Measurements from ENCODE around the gene DNM1. TPM values are rescaled to one million over a fixed set of nuclear protein-coding genes. Genes with fewer than 3 reads are reported as not detected.

DNM1 gene
- total and polyA plus RNA-seq, 2 of the 8 experiments (the other 6 are each of a cell fraction or from before 2014, with no cell fraction given): 34.3 to 62.7 TPM

DNA sequence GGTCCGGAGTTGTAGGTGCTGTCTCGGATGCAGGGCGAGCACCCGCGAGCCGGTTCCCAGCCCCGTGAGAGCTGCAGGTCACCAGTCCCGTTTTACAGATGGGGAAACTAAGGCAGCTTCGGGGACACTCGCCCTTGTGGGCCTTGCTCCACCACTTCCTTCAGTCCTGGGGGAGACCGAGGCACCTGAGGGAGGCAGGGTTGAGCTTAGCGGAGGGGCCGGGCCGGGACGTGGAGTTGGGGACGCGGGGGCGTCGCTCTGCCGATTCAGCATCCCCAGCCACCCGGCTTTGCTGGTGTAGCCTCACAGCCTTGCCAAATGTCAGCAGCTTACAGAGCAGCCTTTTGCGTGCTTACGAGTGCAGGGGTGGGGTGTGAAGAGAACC is 42.6 kb upstream of the DNM1 start:
- peak overlapping the region; percentile 98; the same call in 1 of the 2 replicates for H4K8ac ChIP-seq (ENCODE audit: extremely low read depth, insufficient read depth, low read length)
- H3K79me1 ChIP-seq (ENCODE audit: low read depth, low read length): 0 out of 2 replicates have a peak, but pooled peaks cover 8% of the 10 kb centered on the region
- H3K9ac ChIP-seq (replicated peaks in 1 of 4; ENCODE audit: extremely low read depth in 1 of 4, low read depth in 3 of 4, low read length in 3 of 4): peak overlapping the region; percentile 50 to 86 (median 84)
- H3K23ac ChIP-seq (ENCODE audit: insufficient read length): peak overlapping the region; percentile 55
- H3K79me2 ChIP-seq (ENCODE audit: control insufficient read depth in 1 of 2, insufficient read depth in 2 of 2, low read length in 2 of 2): peaks cover 0 to 4% of the 10 kb centered on the region in 2 experiments; a peak in 1 of 4 replicates
- no peaks in the 10 kb centered on the region for H3K9me3 ChIP-seq (ENCODE audit: insufficient read depth in 2 of 2, low read depth in 1 of 2, low read length in 1 of 2)
- CTCF ChIA-PET (ENCODE audit: partially characterized antibody): interaction anchor here (1.0 to 3.2 kb wide), 3 partner anchors 10 to 36 kb away, joined by 5 to 15 read pairs (median 6); no protein-coding TSS in a partner anchor
- H2BK15ac ChIP-seq (ENCODE audit: low read length): no peak overlapping the region
- 6% methylated on average over 23 of the region's 23 CpGs; no CpG with 5 or more reads in 1 of the 2 experiments for WGBS, 2 experiments (ENCODE audit: extremely low coverage in 1 of 2, insufficient coverage in 1 of 2, insufficient read length in 1 of 2, insufficient replicate concordance in 2 of 2, low coverage in 1 of 2, low lambda C conversion rate in 2 of 2, missing lambda C conversion rate in 1 of 2)
- POLR2A ChIA-PET (ENCODE audit: partially characterized antibody): interaction anchor here (0.6 to 5.1 kb wide), 18 partner anchors 9 to 94 kb away, joined by 3 to 21 read pairs (median 4); partner anchors contain the start of gene PTGES2
- peak overlapping the region; percentile 70 to 88 (median 79) for H3K4me3 ChIP-seq (ENCODE audit: extremely low read depth in 1 of 4, insufficient read depth in 2 of 4, low read depth in 3 of 4, low read length in 4 of 4)
- H2AK5ac ChIP-seq (ENCODE audit: low read depth, low read length): no peak overlapping the region
- H2BK20ac ChIP-seq (ENCODE audit: low read length): no peak overlapping the region
- peak overlapping the region; percentile 78 to 95 for H3K4me2 ChIP-seq (ENCODE audit: insufficient read depth in 1 of 2, low read depth in 2 of 2, low read length in 2 of 2)
- peak overlapping the region; percentile 3 for H3K14ac ChIP-seq (ENCODE audit: insufficient read length)
- peak overlapping the region; percentile 25 for H3K56ac ChIP-seq (replicated peaks; ENCODE audit: insufficient read length, low read depth, low read length)
- no peaks in the 10 kb centered on the region; a peak in 1 of 7 replicates for H3K27me3 ChIP-seq (replicated peaks in 1 of 4; ENCODE audit: control insufficient read depth in 3 of 4, extremely low read depth in 1 of 4, insufficient read depth in 3 of 4, low read length in 3 of 4)
- peaks cover 0 to 11% (median 1%) of the 10 kb centered on the region in 4 experiments; a peak in 4 of 7 replicates for H3K4me1 ChIP-seq (replicated peaks in 1 of 4; ENCODE audit: control insufficient read depth in 3 of 4, insufficient read depth in 4 of 4, low read length in 3 of 4)
- H2AFZ ChIP-seq (ENCODE audit: low read length): peak overlapping the region; percentile 43; the same call in 1 of the 2 replicates
- peak overlapping the region; percentile 77 for H4K5ac ChIP-seq (ENCODE audit: insufficient read length, low read depth, low read length)
- H4K91ac ChIP-seq (replicated peaks; ENCODE audit: insufficient read length, low read length): peak overlapping the region; percentile 91
- H3K36me3 ChIP-seq (ENCODE audit: control insufficient read depth in 2 of 4, insufficient read depth in 4 of 4, low read length in 3 of 4): peaks cover 0 to 16% (median 6%) of the 10 kb centered on the region in 4 experiments; a peak in 5 of 8 replicates
- no peak for FAIRE-seq
- peaks cover 5% of the 10 kb centered on the region; the same call in 1 of the 2 replicates for H3K23me2 ChIP-seq (ENCODE audit: low read depth, low read length)
- H2BK5ac ChIP-seq (ENCODE audit: low read depth, low read length): peak overlapping the region; percentile 71
- peaks cover 0 to 4% of the 10 kb centered on the region in 2 experiments for H4K20me1 ChIP-seq (replicated peaks in 1 of 2; ENCODE audit: control insufficient read depth in 1 of 2, insufficient read depth in 2 of 2, low read length in 2 of 2)
- H3K27ac ChIP-seq (ENCODE audit: low read depth, low read length): peak overlapping the region; percentile 62
- H2BK120ac ChIP-seq (replicated peaks; ENCODE audit: low read depth, low read length): no peak overlapping the region
- H3K18ac ChIP-seq (ENCODE audit: extremely low read depth, low read length): peak overlapping the region; percentile 71
- DNase-seq (ENCODE audit: low read depth in 1 of 2, low spot score in 2 of 2): no peak
- no peak overlapping the region for H2BK12ac ChIP-seq (ENCODE audit: low read depth, low read length)
- no peak overlapping the region for H3K4ac ChIP-seq (replicated peaks; ENCODE audit: insufficient read length, low read depth, low read length)
- TF ChIP-seq CHD2 (IDR thresholded peaks at IDR 0.05; ENCODE audit: low read length): no peak
- peak; percentile 82; the same call in 1 of the 2 replicates for TF ChIP-seq KDM1A (IDR thresholded peaks at IDR 0.05; ENCODE audit: borderline replicate concordance, low read length)
- TF ChIP-seq, protein P1, sequence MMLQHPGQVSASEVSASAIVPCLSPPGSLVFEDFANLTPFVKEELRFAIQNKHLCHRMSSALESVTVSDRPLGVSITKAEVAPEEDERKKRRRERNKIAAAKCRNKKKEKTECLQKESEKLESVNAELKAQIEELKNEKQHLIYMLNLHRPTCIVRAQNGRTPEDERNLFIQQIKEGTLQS (IDR thresholded peaks at IDR 0.05; ENCODE audit: insufficient read depth, low read depth, low read length): no peak
- TF ChIP-seq NANOG (IDR thresholded peaks at IDR 0.05; ENCODE audit: insufficient read depth, low read depth, low read length, poor library complexity, severe bottlenecking): no peak
- TF ChIP-seq, protein P2, sequence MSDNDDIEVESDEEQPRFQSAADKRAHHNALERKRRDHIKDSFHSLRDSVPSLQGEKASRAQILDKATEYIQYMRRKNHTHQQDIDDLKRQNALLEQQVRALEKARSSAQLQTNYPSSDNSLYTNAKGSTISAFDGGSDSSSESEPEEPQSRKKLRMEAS (IDR thresholded peaks at IDR 0.05): no peak
- no peak for TF ChIP-seq SP1 (IDR thresholded peaks at IDR 0.05; ENCODE audit: low read depth, low read length)
- TF ChIP-seq POLR2AphosphoS5 (IDR thresholded peaks at IDR 0.05; ENCODE audit: low read depth, low read length): 0 out of 2 replicates have a peak, but pooled peaks have one; percentile 33
- TF ChIP-seq KDM4A (IDR thresholded peaks at IDR 0.05; ENCODE audit: low read depth, low read length, severe bottlenecking): peak; percentile 43
- TF ChIP-seq SUZ12 (IDR thresholded peaks at IDR 0.05; ENCODE audit: low read length): no peak
- no peak for TF ChIP-seq BRCA1 (IDR thresholded peaks at IDR 0.05; ENCODE audit: low read depth, low read length)
- no peak for TF ChIP-seq SIX5 (IDR thresholded peaks at IDR 0.05; ENCODE audit: low read depth, low read length)
- no peak for TF ChIP-seq SRF (IDR thresholded peaks at IDR 0.05; ENCODE audit: low read depth, low read length)
- TF ChIP-seq TEAD4 (IDR thresholded peaks at IDR 0.05; ENCODE audit: low read depth, low read length): no peak
